HG02642 (cell line): Measurements from ENCODE around the gene SMARCA2.

Experiments used
- ATAC-seq: cut with Tn5 transposase; IDR thresholded peaks from one replicate; pipeline ENCODE4 v1.9.1; 2021; ENCODE audit warnings: mild to moderate bottlenecking; ENCODE audit not compliant: unreplicated experiment, poor library complexity

SMARCA2 gene

GRCh38 chr9:2163231-2163885, 148.2 kb downstream of the SMARCA2 start:
- ATAC-seq: no peak

GRCh38 chr9:2164268-2164667, 149.1 kb downstream of the SMARCA2 start:
- ATAC-seq: no peak

- no peak for ATAC-seq
These were observed 151.1 kb downstream of the SMARCA2 start for GRCh38 chr9:2166203-2166602.

GRCh38 chr9:2169035-2169434, 153.9 kb downstream of the SMARCA2 start:
- no peak for ATAC-seq

- no peak for ATAC-seq
These were observed 155.6 kb downstream of the SMARCA2 start for GRCh38 chr9:2170722-2171121.

GRCh38 chr9:2173170-2173569, 158.0 kb downstream of the SMARCA2 start:
- ATAC-seq: no peak

GRCh38 chr9:2173861-2174260, 158.7 kb downstream of the SMARCA2 start:
- ATAC-seq: no peak

GRCh38 chr9:2174306-2174705, 159.2 kb downstream of the SMARCA2 start:
- ATAC-seq: no peak

- ATAC-seq: no peak
These were observed 159.8 kb downstream of the SMARCA2 start for GRCh38 chr9:2174911-2175310.

GRCh38 chr9:2177121-2177520, 162.0 kb downstream of the SMARCA2 start:
- ATAC-seq: no peak

GRCh38 chr9:2178034-2178734, 163.0 kb downstream of the SMARCA2 start:
- ATAC-seq: no peak

- no peak for ATAC-seq
These were observed 164.4 kb downstream of the SMARCA2 start for GRCh38 chr9:2179567-2179966.

- no peak for ATAC-seq
These were observed 165.0 kb downstream of the SMARCA2 start for GRCh38 chr9:2180154-2180553.

- ATAC-seq: no peak
These were observed 165.6 kb downstream of the SMARCA2 start for GRCh38 chr9:2180704-2181103.

GRCh38 chr9:2181792-2182191, 166.6 kb downstream of the SMARCA2 start:
- ATAC-seq: no peak

GRCh38 chr9:2190939-2191608, 175.9 kb downstream of the SMARCA2 start:
- no peak for ATAC-seq

GRCh38 chr9:2191609-2191972, 176.4 kb downstream of the SMARCA2 start:
- no peak for ATAC-seq

- no peak for ATAC-seq
These were observed 177.3 kb downstream of the SMARCA2 start for GRCh38 chr9:2192356-2192979.

- ATAC-seq: no peak
These were observed 178.4 kb downstream of the SMARCA2 start for GRCh38 chr9:2193552-2193951.

GRCh38 chr9:2195211-2195610, 180.1 kb downstream of the SMARCA2 start:
- no peak for ATAC-seq

- no peak for ATAC-seq
These were observed 181.6 kb downstream of the SMARCA2 start for GRCh38 chr9:2196757-2197156.
